ENCODE measurements around the gene PPL. TPM values are rescaled to one million over a fixed set of nuclear protein-coding genes. Genes with fewer than 3 reads are reported as not detected.

The PPL gene
- total and polyA plus RNA-seq, 2 of the 8 experiments (the other 6 are each of a cell fraction or from before 2014, with no cell fraction given): 11.3 to 29.5 TPM

DNA sequence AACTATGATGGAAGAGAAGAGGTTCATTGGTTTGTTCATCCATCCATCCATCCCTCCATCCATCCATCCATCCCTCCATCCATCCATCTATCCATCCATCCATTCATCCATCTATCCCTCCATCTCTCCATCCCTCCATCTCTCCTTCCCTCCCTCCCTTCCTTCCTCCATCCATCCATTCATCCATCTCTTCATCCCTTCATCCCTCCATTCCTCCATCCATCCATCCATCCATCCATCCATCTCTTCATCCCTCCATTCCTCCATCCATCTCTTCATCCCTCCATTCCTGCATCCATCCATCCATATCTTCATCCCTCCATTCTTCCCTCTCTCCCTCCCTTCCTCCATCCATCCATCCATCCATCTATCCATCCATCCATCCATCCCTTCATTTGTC lies 10.0 kb upstream of the PPL start:
- no peak overlapping the region for H2BK120ac ChIP-seq (replicated peaks; ENCODE audit: low read depth, low read length)
- H3K27ac ChIP-seq (ENCODE audit: low read depth, low read length): no peak overlapping the region
- no peak overlapping the region; a peak in 1 of 7 replicates for H3K9ac ChIP-seq (replicated peaks in 1 of 4; ENCODE audit: extremely low read depth in 1 of 4, low read depth in 3 of 4, low read length in 3 of 4)
- no peak overlapping the region for H3K56ac ChIP-seq (replicated peaks; ENCODE audit: insufficient read length, low read depth, low read length)
- H2BK20ac ChIP-seq (ENCODE audit: low read length): peak overlapping the region; percentile 89; the same call in 1 of the 2 replicates
- H3K9me3 ChIP-seq (ENCODE audit: insufficient read depth in 2 of 2, low read depth in 1 of 2, low read length in 1 of 2): no peaks in the 10 kb centered on the region
- H3K4ac ChIP-seq (replicated peaks; ENCODE audit: insufficient read length, low read depth, low read length): peak overlapping the region; percentile 69
- no peak overlapping the region for H4K5ac ChIP-seq (ENCODE audit: insufficient read length, low read depth, low read length)
- H3K4me2 ChIP-seq (ENCODE audit: insufficient read depth in 1 of 2, low read depth in 2 of 2, low read length in 2 of 2): no peak overlapping the region
- H2BK15ac ChIP-seq (ENCODE audit: low read length): 0 out of 2 replicates have a peak overlapping the region, but pooled peaks have one; percentile 5
- H4K8ac ChIP-seq (ENCODE audit: extremely low read depth, insufficient read depth, low read length): no peak overlapping the region
- H3K23me2 ChIP-seq (ENCODE audit: low read depth, low read length): peaks cover 8% of the 10 kb centered on the region; the same call in 1 of the 2 replicates
- no peaks in the 10 kb centered on the region for H3K79me2 ChIP-seq (ENCODE audit: control insufficient read depth in 1 of 2, insufficient read depth in 2 of 2, low read length in 2 of 2)
- ChIA-PET POLR2A (ENCODE audit: partially characterized antibody) (interaction anchor here (1.1 to 1.4 kb wide), 3 partner anchors 9 to 46 kb away, joined by 3 to 6 read pairs (median 3); no protein-coding TSS in a partner anchor), CTCF (ENCODE audit: partially characterized antibody) (interaction anchor here (0.9 to 1.3 kb wide), 2 partner anchors 10 kb away, joined by 4 to 6 read pairs; partner anchors contain the start of gene PPL)
- no peak overlapping the region for H3K18ac ChIP-seq (ENCODE audit: extremely low read depth, low read length)
- no peak overlapping the region for H3K23ac ChIP-seq (ENCODE audit: insufficient read length)
- H2BK12ac ChIP-seq (ENCODE audit: low read depth, low read length): peak overlapping the region; percentile 84; the same call in 1 of the 2 replicates
- H2AK5ac ChIP-seq (ENCODE audit: low read depth, low read length): peak overlapping the region; percentile 96
- H3K27me3 ChIP-seq (replicated peaks in 1 of 4; ENCODE audit: control insufficient read depth in 3 of 4, extremely low read depth in 1 of 4, insufficient read depth in 3 of 4, low read length in 3 of 4): no peaks in the 10 kb centered on the region
- peaks cover 20 to 40% (median 31%) of the 10 kb centered on the region in 4 experiments for H3K4me1 ChIP-seq (replicated peaks in 1 of 4; ENCODE audit: control insufficient read depth in 3 of 4, insufficient read depth in 4 of 4, low read length in 3 of 4)
- peak overlapping the region; percentile 45 for H4K91ac ChIP-seq (replicated peaks; ENCODE audit: insufficient read length, low read length)
- FAIRE-seq (no peak), DNase-seq (ENCODE audit: low read depth in 1 of 2, low spot score in 2 of 2) (no peak)
- no peak overlapping the region for H3K14ac ChIP-seq (ENCODE audit: insufficient read length)
- H3K79me1 ChIP-seq (ENCODE audit: low read depth, low read length): no peaks in the 10 kb centered on the region
- no peaks in the 10 kb centered on the region for H3K36me3 ChIP-seq (ENCODE audit: control insufficient read depth in 2 of 4, insufficient read depth in 4 of 4, low read length in 3 of 4)
- H2AFZ ChIP-seq (ENCODE audit: low read length): no peak overlapping the region
- no peak overlapping the region for H2BK5ac ChIP-seq (ENCODE audit: low read depth, low read length)
- H4K20me1 ChIP-seq (replicated peaks in 1 of 2; ENCODE audit: control insufficient read depth in 1 of 2, insufficient read depth in 2 of 2, low read length in 2 of 2): no peaks in the 10 kb centered on the region
- no peak overlapping the region for H3K4me3 ChIP-seq (ENCODE audit: extremely low read depth in 1 of 4, insufficient read depth in 2 of 4, low read depth in 3 of 4, low read length in 4 of 4)
- TF ChIP-seq TEAD4 (IDR thresholded peaks at IDR 0.05; ENCODE audit: low read depth, low read length): no peak
- TF ChIP-seq BACH1 (IDR thresholded peaks at IDR 0.05; ENCODE audit: low read length): no peak
- no peak for TF ChIP-seq CBX8 (IDR thresholded peaks at IDR 0.05; ENCODE audit: borderline replicate concordance, low read depth, low read length)

All from H1 (cell line).